Measurements from ENCODE around the gene ZNF549. TPM values are rescaled to one million over a fixed set of nuclear protein-coding genes. Genes with fewer than 3 reads are reported as not detected.

ZNF549 gene
- total RNA-seq, 1 experiment from 2014 or later, result 9.2 TPM

GRCh38 chr19:57506163-57506562, 21.0 kb upstream of the ZNF549 start:
- H3K36me3 Mint-ChIP-seq, result peaks cover 64% of the 10 kb centered on the region
- H3K4me1 Mint-ChIP-seq, result no peaks in the 10 kb centered on the region; the same call in 1 of the 2 replicates
- CTCF ChIA-PET, result no interaction called here
- H3K4me3 Mint-ChIP-seq, result no peak overlapping the region
- no peak for DNase-seq (ENCODE audit: low spot score)
- peaks cover 28% of the 10 kb centered on the region for H3K9me3 Mint-ChIP-seq
- H3K27me3 Mint-ChIP-seq (ENCODE audit: low read depth), result no peaks in the 10 kb centered on the region
- ATAC-seq, result no peak
- POLR2A ChIA-PET, result no interaction called here
- H3K27ac Mint-ChIP-seq, result no peak overlapping the region
- no peak for TF ChIP-seq GABPB1 (CRISPR knock-in tag; IDR thresholded peaks at IDR 0.05)
- no peak for TF ChIP-seq STAT6 (CRISPR knock-in tag; conservative IDR thresholded peaks at IDR 0.05; ENCODE audit: low read depth)
- no peak for TF ChIP-seq EMX1 (CRISPR knock-in tag; IDR thresholded peaks at IDR 0.05)
- TF ChIP-seq FOXP1 (CRISPR knock-in tag; IDR thresholded peaks at IDR 0.05; ENCODE audit: borderline replicate concordance), result no peak
- TF ChIP-seq NR2C2 (CRISPR knock-in tag; IDR thresholded peaks at IDR 0.05), result no peak
- no peak for TF ChIP-seq NR1H2 (CRISPR knock-in tag; IDR thresholded peaks at IDR 0.05)

- ATAC-seq, result no peak
- Mint-ChIP-seq H3K4me3 (no peak overlapping the region), H3K4me1 (no peaks in the 10 kb centered on the region), H3K36me3 (peaks cover 76% of the 10 kb centered on the region), H3K27me3 (ENCODE audit: low read depth) (peaks cover 9% of the 10 kb centered on the region), H3K27ac (no peak overlapping the region), H3K9me3 (peaks cover 71% of the 10 kb centered on the region)
- DNase-seq (ENCODE audit: low spot score), result no peak
- TF ChIP-seq NFATC4 (CRISPR knock-in tag; IDR thresholded peaks at IDR 0.05) (no peak), ZNF396 (CRISPR knock-in tag; IDR thresholded peaks at IDR 0.05; ENCODE audit: borderline replicate concordance) (no peak), ZNF512 (CRISPR knock-in tag; IDR thresholded peaks at IDR 0.05; ENCODE audit: borderline replicate concordance) (no peak), OVOL2 (CRISPR knock-in tag; IDR thresholded peaks at IDR 0.05; ENCODE audit: borderline replicate concordance) (no peak), ZNF317 (CRISPR knock-in tag; IDR thresholded peaks at IDR 0.05; ENCODE audit: borderline replicate concordance, low read depth) (no peak), ZNF532 (CRISPR knock-in tag; IDR thresholded peaks at IDR 0.05; ENCODE audit: borderline replicate concordance) (no peak), CREM (CRISPR knock-in tag; IDR thresholded peaks at IDR 0.05) (no peak), FOXJ3 (CRISPR knock-in tag; IDR thresholded peaks at IDR 0.05; ENCODE audit: borderline replicate concordance) (no peak), NR1H2 (CRISPR knock-in tag; IDR thresholded peaks at IDR 0.05) (no peak), RELA (CRISPR knock-in tag; IDR thresholded peaks at IDR 0.05; ENCODE audit: borderline replicate concordance) (no peak), JAZF1 (CRISPR knock-in tag; IDR thresholded peaks at IDR 0.05) (no peak), ATF2 (CRISPR knock-in tag; IDR thresholded peaks at IDR 0.05; ENCODE audit: borderline replicate concordance, low read depth) (no peak)
- ChIA-PET CTCF (no interaction called here), POLR2A (no interaction called here)
Measured at GRCh38 chr19:57511484-57511883, 15.7 kb upstream of the ZNF549 start.
